GM12878 (cell line): Measurements from ENCODE around the gene PPP3CA. TPM values are rescaled to one million over a fixed set of nuclear protein-coding genes. Genes with fewer than 3 reads are reported as not detected.

Experiments used
- BACH1 ChIP-seq: fragments of 450-650 bp; IDR thresholded peaks from 2 replicates; pipeline ENCODE4 v1.6.1; 2017; ENCODE audit warnings: mild to moderate bottlenecking, borderline replicate concordance
- BCL11A ChIP-seq: IDR thresholded peaks from 2 replicates; pipeline ENCODE4 v1.6.1; 2011; ENCODE audit warnings: low read depth, low read length
- CREB1 ChIP-seq: IDR thresholded peaks from 2 replicates; pipeline ENCODE4 v1.6.1; 2012; ENCODE audit warnings: low read depth, mild to moderate bottlenecking, inconsistent platforms
- EGR1 ChIP-seq, 2 experiments: IDR thresholded peaks; 1 replicate in 1 of 2; 2 replicates in 1 of 2; pipeline ENCODE4 v1.6.1; 2011 to 2012; ENCODE audit warnings: low read depth in 2 of 2, low read length in 2 of 2, borderline replicate concordance in 1 of 2, mild to moderate bottlenecking in 1 of 2, moderate library complexity in 1 of 2
- FOXM1 ChIP-seq: IDR thresholded peaks from 2 replicates; pipeline ENCODE4 v1.6.1; 2012; ENCODE audit warnings: low read depth, mild to moderate bottlenecking, inconsistent platforms, low read length, moderate library complexity
- GATAD2B ChIP-seq: fragments of 450-650 bp; conservative IDR thresholded peaks from 2 replicates; pipeline ENCODE4 v1.6.1; 2017; ENCODE audit warnings: low read depth, mild to moderate bottlenecking, moderate library complexity
- IKZF2 ChIP-seq, 2 experiments: fragments of 450-650 bp; IDR thresholded peaks; 2 replicates each; pipeline ENCODE4 v1.6.1; 2017; ENCODE audit warnings: mild to moderate bottlenecking in 2 of 2, moderate library complexity in 2 of 2
- IRF4 ChIP-seq: IDR thresholded peaks from 2 replicates; pipeline ENCODE4 v1.6.1; 2011; ENCODE audit warnings: low read depth, low read length
- KLF5 ChIP-seq: fragments of 450-650 bp; IDR thresholded peaks from 2 replicates; pipeline ENCODE4 v1.6.1; 2014; ENCODE audit warnings: mild to moderate bottlenecking; ENCODE audit not compliant: partially characterized antibody
- MTA2 ChIP-seq: fragments of 450-650 bp; IDR thresholded peaks from 2 replicates; pipeline ENCODE4 v1.6.1; 2016; ENCODE audit warnings: low read depth, mild to moderate bottlenecking, moderate library complexity
- MTA3 ChIP-seq: IDR thresholded peaks from 2 replicates; pipeline ENCODE4 v1.6.1; 2012; ENCODE audit warnings: low read length, inconsistent platforms, borderline replicate concordance
- NFIC ChIP-seq: IDR thresholded peaks from 2 replicates; pipeline ENCODE4 v1.6.1; 2012; ENCODE audit warnings: low read depth, mild to moderate bottlenecking, inconsistent platforms, low read length, moderate library complexity
- NFXL1 ChIP-seq: fragments of 450-650 bp; IDR thresholded peaks from 2 replicates; pipeline ENCODE4 v1.6.1; 2017; ENCODE audit warnings: antibody characterized with exemption, mild to moderate bottlenecking, borderline replicate concordance
- PAX8 ChIP-seq: fragments of 450-650 bp; IDR thresholded peaks from 2 replicates; pipeline ENCODE4 v1.6.1; 2017; ENCODE audit warnings: mild to moderate bottlenecking, moderate library complexity
- PML ChIP-seq: IDR thresholded peaks from 2 replicates; pipeline ENCODE4 v1.6.1; 2012; ENCODE audit warnings: low read length, inconsistent platforms
- POLR2AphosphoS2 ChIP-seq: IDR thresholded peaks from 2 replicates; pipeline ENCODE4 v1.6.1; 2011; ENCODE audit warnings: low read depth, mild to moderate bottlenecking, low read length, improper control_type of control experiment, moderate library complexity
- TBL1XR1 ChIP-seq: IDR thresholded peaks from 2 replicates; pipeline ENCODE4 v1.6.1; 2012; ENCODE audit warnings: low read depth, low read length, improper control_type of control experiment
- polyA plus RNA-seq, 11 experiments: library from polyadenylated mRNA; depleted of rRNA in 4 of 11; unstranded in 6 of 11; stranded (reverse) in 5 of 11; fragments of >200 nt; fragmentation: Nextera tagmentation in 4 of 11; fragmentation: Illumina TruSeq in 1 of 11; extraction: Ambion mirVana in 4 of 11; extraction: Trizol in 1 of 11; gene quantifications; 1 replicate in 1 of 11; 2 replicates in 10 of 11; pipeline versions ENCODE4 v1.2.1 to v1.2.3, GENCODE V29; 2011 to 2016; ENCODE audit warnings: inconsistent platforms in 2 of 11, missing spikeins in 2 of 11, low read depth in 1 of 11
- total RNA-seq, 4 experiments: library from RNA; depleted of rRNA in 3 of 4; stranded (reverse); fragments of >200 nt in 3 of 4; fragmentation: Illumina TruSeq in 1 of 4; extraction: Trizol in 1 of 4; gene quantifications; 2 replicates each; pipeline versions ENCODE4 v1.2.1 to v1.2.3, GENCODE V29; 2013 to 2021
- TF ChIP-seq, protein P1 (sequence below): fragments of 450-650 bp; IDR thresholded peaks from 2 replicates; pipeline ENCODE4 v1.6.1; 2017; ENCODE audit warnings: low read depth, mild to moderate bottlenecking, moderate library complexity
- TF ChIP-seq, protein P2 (sequence below): IDR thresholded peaks from 2 replicates; pipeline ENCODE4 v1.6.1; 2011; ENCODE audit warnings: borderline replicate concordance, low read depth, mild to moderate bottlenecking, moderate library complexity, mixed read lengths, low read length; ENCODE audit not compliant: insufficient read depth; ENCODE audit errors: extremely low read length
- TF ChIP-seq, protein P3 (sequence below): fragments of 450-650 bp; IDR thresholded peaks from 2 replicates; pipeline ENCODE4 v1.6.1; 2017; ENCODE audit warnings: mild to moderate bottlenecking, low read depth, inconsistent platforms; ENCODE audit not compliant: poor library complexity, severe bottlenecking
- TF ChIP-seq, protein P4 (sequence below): IDR thresholded peaks from 2 replicates; pipeline ENCODE4 v1.6.1; 2012; ENCODE audit warnings: improper control_type of control experiment, low read depth, low read length; ENCODE audit not compliant: insufficient replicate concordance

Gene PPP3CA
- total and polyA plus RNA-seq, 10 of the 15 experiments (the other 5 are each of a cell fraction or from before 2014, with no cell fraction given) = 0.33 to 9.0 (median 1.0) TPM

DNA sequence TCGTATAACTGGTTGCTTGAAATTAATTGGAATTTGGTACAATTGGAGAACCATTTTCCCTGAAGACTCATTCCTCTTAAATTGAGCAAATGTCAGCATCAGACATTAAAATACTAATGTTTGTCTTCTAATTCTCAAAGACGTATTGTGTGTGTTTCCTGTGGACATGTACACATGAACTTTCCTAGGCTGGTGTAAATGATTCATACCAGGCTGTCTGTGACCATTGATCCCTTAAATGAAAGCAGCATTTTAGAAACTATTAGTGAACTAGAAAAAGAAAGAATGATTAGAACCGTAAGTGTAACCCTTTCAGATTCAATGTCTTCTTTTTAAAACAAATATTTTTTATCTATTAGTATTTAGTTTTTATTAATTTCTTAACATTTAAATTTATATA lies 332.9 kb downstream of the PPP3CA start (continued):
- TF ChIP-seq TBL1XR1 = no peak
- TF ChIP-seq PAX8 = no peak
- TF ChIP-seq, protein P1, sequence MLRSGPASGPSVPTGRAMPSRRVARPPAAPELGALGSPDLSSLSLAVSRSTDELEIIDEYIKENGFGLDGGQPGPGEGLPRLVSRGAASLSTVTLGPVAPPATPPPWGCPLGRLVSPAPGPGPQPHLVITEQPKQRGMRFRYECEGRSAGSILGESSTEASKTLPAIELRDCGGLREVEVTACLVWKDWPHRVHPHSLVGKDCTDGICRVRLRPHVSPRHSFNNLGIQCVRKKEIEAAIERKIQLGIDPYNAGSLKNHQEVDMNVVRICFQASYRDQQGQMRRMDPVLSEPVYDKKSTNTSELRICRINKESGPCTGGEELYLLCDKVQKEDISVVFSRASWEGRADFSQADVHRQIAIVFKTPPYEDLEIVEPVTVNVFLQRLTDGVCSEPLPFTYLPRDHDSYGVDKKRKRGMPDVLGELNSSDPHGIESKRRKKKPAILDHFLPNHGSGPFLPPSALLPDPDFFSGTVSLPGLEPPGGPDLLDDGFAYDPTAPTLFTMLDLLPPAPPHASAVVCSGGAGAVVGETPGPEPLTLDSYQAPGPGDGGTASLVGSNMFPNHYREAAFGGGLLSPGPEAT = no peak
- peak; percentile 76; the same call in 1 of the 2 replicates for TF ChIP-seq FOXM1
- peak; percentile 49; the same call in 1 of the 2 replicates for TF ChIP-seq PML
- no peak for TF ChIP-seq KLF5
- TF ChIP-seq BACH1 = no peak
- TF ChIP-seq, protein P2, sequence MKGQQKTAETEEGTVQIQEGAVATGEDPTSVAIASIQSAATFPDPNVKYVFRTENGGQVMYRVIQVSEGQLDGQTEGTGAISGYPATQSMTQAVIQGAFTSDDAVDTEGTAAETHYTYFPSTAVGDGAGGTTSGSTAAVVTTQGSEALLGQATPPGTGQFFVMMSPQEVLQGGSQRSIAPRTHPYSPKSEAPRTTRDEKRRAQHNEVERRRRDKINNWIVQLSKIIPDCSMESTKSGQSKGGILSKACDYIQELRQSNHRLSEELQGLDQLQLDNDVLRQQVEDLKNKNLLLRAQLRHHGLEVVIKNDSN = no peak
- peak; percentile 72 for TF ChIP-seq BCL11A
- TF ChIP-seq GATAD2B = no peak
- TF ChIP-seq MTA2 = 0 out of 2 replicates have a peak, but pooled peaks have one; percentile 54
- peak; percentile 56; the same call in 1 of the 2 replicates for TF ChIP-seq MTA3
- 0 out of 2 replicates have a peak, but pooled peaks have one; percentile 35 for TF ChIP-seq CREB1
- no peak for TF ChIP-seq EGR1 (IDR thresholded peaks at IDR 0.05; ENCODE audit: borderline replicate concordance in 1 of 2, low read depth in 2 of 2, low read length in 2 of 2)
- TF ChIP-seq, protein P3, sequence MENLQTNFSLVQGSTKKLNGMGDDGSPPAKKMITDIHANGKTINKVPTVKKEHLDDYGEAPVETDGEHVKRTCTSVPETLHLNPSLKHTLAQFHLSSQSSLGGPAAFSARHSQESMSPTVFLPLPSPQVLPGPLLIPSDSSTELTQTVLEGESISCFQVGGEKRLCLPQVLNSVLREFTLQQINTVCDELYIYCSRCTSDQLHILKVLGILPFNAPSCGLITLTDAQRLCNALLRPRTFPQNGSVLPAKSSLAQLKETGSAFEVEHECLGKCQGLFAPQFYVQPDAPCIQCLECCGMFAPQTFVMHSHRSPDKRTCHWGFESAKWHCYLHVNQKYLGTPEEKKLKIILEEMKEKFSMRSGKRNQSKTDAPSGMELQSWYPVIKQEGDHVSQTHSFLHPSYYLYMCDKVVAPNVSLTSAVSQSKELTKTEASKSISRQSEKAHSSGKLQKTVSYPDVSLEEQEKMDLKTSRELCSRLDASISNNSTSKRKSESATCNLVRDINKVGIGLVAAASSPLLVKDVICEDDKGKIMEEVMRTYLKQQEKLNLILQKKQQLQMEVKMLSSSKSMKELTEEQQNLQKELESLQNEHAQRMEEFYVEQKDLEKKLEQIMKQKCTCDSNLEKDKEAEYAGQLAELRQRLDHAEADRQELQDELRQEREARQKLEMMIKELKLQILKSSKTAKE = peak; percentile 84
- TF ChIP-seq NFXL1 = no peak
- peak; percentile 19 to 49; a peak in 1 of 4 replicates for TF ChIP-seq IKZF2 (IDR thresholded peaks at IDR 0.05)
- TF ChIP-seq IRF4 = 0 out of 2 replicates have a peak, but pooled peaks have one; percentile 52
- TF ChIP-seq, protein P4, sequence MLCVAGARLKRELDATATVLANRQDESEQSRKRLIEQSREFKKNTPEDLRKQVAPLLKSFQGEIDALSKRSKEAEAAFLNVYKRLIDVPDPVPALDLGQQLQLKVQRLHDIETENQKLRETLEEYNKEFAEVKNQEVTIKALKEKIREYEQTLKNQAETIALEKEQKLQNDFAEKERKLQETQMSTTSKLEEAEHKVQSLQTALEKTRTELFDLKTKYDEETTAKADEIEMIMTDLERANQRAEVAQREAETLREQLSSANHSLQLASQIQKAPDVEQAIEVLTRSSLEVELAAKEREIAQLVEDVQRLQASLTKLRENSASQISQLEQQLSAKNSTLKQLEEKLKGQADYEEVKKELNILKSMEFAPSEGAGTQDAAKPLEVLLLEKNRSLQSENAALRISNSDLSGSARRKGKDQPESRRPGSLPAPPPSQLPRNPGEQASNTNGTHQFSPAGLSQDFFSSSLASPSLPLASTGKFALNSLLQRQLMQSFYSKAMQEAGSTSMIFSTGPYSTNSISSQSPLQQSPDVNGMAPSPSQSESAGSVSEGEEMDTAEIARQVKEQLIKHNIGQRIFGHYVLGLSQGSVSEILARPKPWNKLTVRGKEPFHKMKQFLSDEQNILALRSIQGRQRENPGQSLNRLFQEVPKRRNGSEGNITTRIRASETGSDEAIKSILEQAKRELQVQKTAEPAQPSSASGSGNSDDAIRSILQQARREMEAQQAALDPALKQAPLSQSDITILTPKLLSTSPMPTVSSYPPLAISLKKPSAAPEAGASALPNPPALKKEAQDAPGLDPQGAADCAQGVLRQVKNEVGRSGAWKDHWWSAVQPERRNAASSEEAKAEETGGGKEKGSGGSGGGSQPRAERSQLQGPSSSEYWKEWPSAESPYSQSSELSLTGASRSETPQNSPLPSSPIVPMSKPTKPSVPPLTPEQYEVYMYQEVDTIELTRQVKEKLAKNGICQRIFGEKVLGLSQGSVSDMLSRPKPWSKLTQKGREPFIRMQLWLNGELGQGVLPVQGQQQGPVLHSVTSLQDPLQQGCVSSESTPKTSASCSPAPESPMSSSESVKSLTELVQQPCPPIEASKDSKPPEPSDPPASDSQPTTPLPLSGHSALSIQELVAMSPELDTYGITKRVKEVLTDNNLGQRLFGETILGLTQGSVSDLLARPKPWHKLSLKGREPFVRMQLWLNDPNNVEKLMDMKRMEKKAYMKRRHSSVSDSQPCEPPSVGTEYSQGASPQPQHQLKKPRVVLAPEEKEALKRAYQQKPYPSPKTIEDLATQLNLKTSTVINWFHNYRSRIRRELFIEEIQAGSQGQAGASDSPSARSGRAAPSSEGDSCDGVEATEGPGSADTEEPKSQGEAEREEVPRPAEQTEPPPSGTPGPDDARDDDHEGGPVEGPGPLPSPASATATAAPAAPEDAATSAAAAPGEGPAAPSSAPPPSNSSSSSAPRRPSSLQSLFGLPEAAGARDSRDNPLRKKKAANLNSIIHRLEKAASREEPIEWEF = peak; percentile 37
- peak; percentile 78 for TF ChIP-seq NFIC
- no peak for TF ChIP-seq POLR2AphosphoS2
